Fibroblast of skin of left biceps (primary cell): ENCODE results near the gene SLC25A23.

ENCODE experiments used
- DNase-seq, 2 experiments: peaks; one replicate each; pipeline ENCODE4 v3.0.0-alpha.2; 2013; ENCODE audit warnings: low read depth in 2 of 2

Gene SLC25A23

GRCh38 chr19:6481541-6482342 is 22.1 kb upstream of the SLC25A23 start, which contains the start of gene DENND1C:
TSS of gene DENND1C (minus strand) at chr19:6481787. CDS start at chr19:6481695, 92 bp downstream.
- DNase-seq = no peak

GRCh38 chr19:6480848-6481415 is 21.3 kb upstream of the SLC25A23 start:
- no peak for DNase-seq

- DNase-seq = no peak
Observed at GRCh38 chr19:6479836-6480398, 20.3 kb upstream of the SLC25A23 start.

GRCh38 chr19:6478815-6479214 is 19.2 kb upstream of the SLC25A23 start:
- no peak for DNase-seq

GRCh38 chr19:6476896-6477431 is 17.4 kb upstream of the SLC25A23 start:
- no peak for DNase-seq

GRCh38 chr19:6476155-6476895 is 16.7 kb upstream of the SLC25A23 start:
- peak; percentile 5 to 9 for DNase-seq

GRCh38 chr19:6475321-6476108 is 15.9 kb upstream of the SLC25A23 start:
- no peak for DNase-seq

- no peak for DNase-seq
Observed at GRCh38 chr19:6473647-6474046, 14.1 kb upstream of the SLC25A23 start.

- DNase-seq = no peak
Observed at GRCh38 chr19:6472713-6473112, 13.1 kb upstream of the SLC25A23 start.

- no peak for DNase-seq
Observed at GRCh38 chr19:6471076-6471475, 11.5 kb upstream of the SLC25A23 start.

- no peak for DNase-seq
Observed at GRCh38 chr19:6470173-6470572, 10.6 kb upstream of the SLC25A23 start.

GRCh38 chr19:6467384-6467783 is 7.8 kb upstream of the SLC25A23 start:
- DNase-seq = no peak

- no peak for DNase-seq
Observed at GRCh38 chr19:6466526-6467248, 7.1 kb upstream of the SLC25A23 start.

GRCh38 chr19:6465663-6466062 is 6.1 kb upstream of the SLC25A23 start:
- no peak for DNase-seq

GRCh38 chr19:6465006-6465405 is 5.4 kb upstream of the SLC25A23 start:
- DNase-seq = no peak

GRCh38 chr19:6464070-6464873 is 4.7 kb upstream of the SLC25A23 start, which contains the start of gene CRB3:
TSS of gene CRB3 (plus strand) at chr19:6464271. CDS start at chr19:6464702, 431 bp downstream.
- no peak for DNase-seq

GRCh38 chr19:6460099-6460884 is 700 bp upstream of the SLC25A23 start:
- DNase-seq = peak; percentile 98

GRCh38 chr19:6458695-6459261 is 814 bp downstream of the SLC25A23 start:
- DNase-seq = no peak
